Cardiac muscle cell (in vitro differentiated cells and primary cell): Measurements from ENCODE around the gene PER3. TPM values are rescaled to one million over a fixed set of nuclear protein-coding genes. Genes with fewer than 3 reads are reported as not detected.

Experiments used
- DNase-seq, 2 donors: peaks; one replicate each; pipeline versions ENCODE4 v3.0.0 to v3.0.0-alpha.2; 2010 to 2017; ENCODE audit warnings: low read depth in 1 of 2, low spot score in 1 of 2
- H3K27ac ChIP-seq: fragments of 200-600 bp; sonication (generic); 2 replicates; pipeline ENCODE4 v1.5.1; 2016
- H3K27me3 ChIP-seq: fragments of 200-600 bp; sonication (generic); 2 replicates; pipeline ENCODE4 v1.6.0; 2016; ENCODE audit warnings: control low read depth
- H3K36me3 ChIP-seq: fragments of 200-600 bp; sonication (generic); 2 replicates; pipeline ENCODE4 v1.5.1; 2016; ENCODE audit warnings: control low read depth
- H3K4me1 ChIP-seq: fragments of 200-600 bp; sonication (generic); 2 replicates; pipeline ENCODE4 v1.8.1; 2017; ENCODE audit warnings: low read depth, mild to moderate bottlenecking, mixed run types
- H3K4me3 ChIP-seq: fragments of 200-600 bp; sonication (generic); 2 replicates; pipeline ENCODE4 v1.5.1; 2016; ENCODE audit warnings: mild to moderate bottlenecking
- H3K9me3 ChIP-seq: fragments of 200-600 bp; sonication (generic); 2 replicates; pipeline ENCODE4 v1.5.1; 2017; ENCODE audit warnings: low read depth, mild to moderate bottlenecking, control low read depth
- polyA plus RNA-seq: library from polyadenylated mRNA; unstranded; fragments of >200 nt; fragmentation: Nextera tagmentation; extraction: Ambion mirVana; gene quantifications from 2 replicates; pipeline ENCODE4 v1.2.1, GENCODE V29; 2016
- total RNA-seq: library from RNA; depleted of rRNA; stranded (reverse); fragments of >200 nt; gene quantifications from 2 replicates; pipeline ENCODE4 v1.2.3, GENCODE V29; 2016
- TF ChIP-seq, protein P1 (sequence below): IDR thresholded peaks from 2 replicates; pipeline ENCODE4 v1.5.1; 2012; ENCODE audit warnings: low read depth, mild to moderate bottlenecking, low read length

PER3 gene
- total and polyA plus RNA-seq, 2 experiments from 2014 or later: 2.9 to 13.2 TPM

DNA sequence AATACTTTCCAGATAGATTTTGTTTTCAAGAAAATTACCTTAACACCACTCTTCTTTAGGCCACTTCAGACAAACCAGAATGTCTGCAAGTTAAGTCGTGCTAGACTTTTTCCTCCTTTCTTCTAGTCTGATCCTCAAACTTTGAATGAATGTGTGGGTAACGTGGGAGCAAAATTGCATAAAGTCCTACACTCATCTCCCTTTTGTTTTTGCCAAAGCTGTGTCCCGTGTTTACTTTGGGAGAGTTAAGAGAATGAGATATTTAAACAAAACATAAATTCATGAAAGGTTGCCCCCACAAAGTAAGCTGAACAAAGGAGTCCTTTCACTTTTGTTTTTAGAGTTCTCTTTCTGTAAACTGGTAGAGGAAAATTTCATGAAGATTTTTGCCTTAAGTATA lies 29.9 kb upstream of the PER3 start:
- Histone ChIP-seq H3K36me3 (no peaks in the 10 kb centered on the region), H3K4me1 (peaks cover 3% of the 10 kb centered on the region), H3K27ac (no peak overlapping the region), H3K27me3 (no peaks in the 10 kb centered on the region), H3K9me3 (no peaks in the 10 kb centered on the region), H3K4me3 (no peak overlapping the region)
- no peak for DNase-seq
- TF ChIP-seq, protein P1, sequence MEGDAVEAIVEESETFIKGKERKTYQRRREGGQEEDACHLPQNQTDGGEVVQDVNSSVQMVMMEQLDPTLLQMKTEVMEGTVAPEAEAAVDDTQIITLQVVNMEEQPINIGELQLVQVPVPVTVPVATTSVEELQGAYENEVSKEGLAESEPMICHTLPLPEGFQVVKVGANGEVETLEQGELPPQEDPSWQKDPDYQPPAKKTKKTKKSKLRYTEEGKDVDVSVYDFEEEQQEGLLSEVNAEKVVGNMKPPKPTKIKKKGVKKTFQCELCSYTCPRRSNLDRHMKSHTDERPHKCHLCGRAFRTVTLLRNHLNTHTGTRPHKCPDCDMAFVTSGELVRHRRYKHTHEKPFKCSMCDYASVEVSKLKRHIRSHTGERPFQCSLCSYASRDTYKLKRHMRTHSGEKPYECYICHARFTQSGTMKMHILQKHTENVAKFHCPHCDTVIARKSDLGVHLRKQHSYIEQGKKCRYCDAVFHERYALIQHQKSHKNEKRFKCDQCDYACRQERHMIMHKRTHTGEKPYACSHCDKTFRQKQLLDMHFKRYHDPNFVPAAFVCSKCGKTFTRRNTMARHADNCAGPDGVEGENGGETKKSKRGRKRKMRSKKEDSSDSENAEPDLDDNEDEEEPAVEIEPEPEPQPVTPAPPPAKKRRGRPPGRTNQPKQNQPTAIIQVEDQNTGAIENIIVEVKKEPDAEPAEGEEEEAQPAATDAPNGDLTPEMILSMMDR: no peak

DNA sequence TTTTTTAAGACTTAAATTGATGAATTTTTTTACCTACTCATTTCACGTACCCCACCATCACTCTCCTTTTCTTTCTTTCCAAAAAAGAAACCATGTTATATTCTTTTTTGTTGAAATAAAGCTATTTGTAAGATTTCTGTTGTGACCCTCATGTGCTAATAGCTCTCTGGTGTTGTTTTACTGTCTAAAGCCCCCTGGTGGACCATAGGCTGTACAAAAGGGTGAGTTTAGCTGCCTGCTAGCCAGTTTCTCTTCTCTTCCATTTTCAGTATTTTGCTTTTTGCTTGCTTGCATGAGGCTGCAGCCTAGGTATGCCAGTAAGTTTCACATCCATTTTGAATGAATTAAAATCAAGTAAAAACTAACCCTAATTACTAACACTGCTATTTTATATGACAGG lies 28.6 kb upstream of the PER3 start:
- Histone ChIP-seq H3K4me3 (no peak overlapping the region), H3K9me3 (no peaks in the 10 kb centered on the region)
- peak; percentile 18 to 27 for DNase-seq

DNA sequence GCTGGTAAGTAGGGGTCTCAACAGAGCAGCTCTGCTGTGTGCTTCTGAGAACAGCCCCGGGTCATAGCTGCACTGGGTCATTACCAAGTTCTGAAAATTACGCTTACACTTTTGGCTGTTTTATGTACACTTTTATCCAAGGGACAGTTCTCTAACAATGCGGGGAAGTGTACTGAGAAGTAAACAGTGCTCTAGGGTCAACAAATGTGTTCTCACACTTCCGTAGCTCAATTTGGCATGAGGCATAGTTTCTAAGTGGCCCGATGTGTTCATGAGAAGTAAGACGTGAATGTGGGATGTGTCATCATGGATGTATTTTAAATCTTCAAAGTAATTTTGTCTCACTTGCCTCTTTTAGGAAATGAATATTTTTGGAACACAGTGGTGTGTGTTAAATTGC lies 23.8 kb upstream of the PER3 start:
- Histone ChIP-seq H3K4me1 (no peaks in the 10 kb centered on the region), H3K36me3 (no peaks in the 10 kb centered on the region), H3K9me3 (no peaks in the 10 kb centered on the region), H3K27ac (no peak overlapping the region), H3K4me3 (no peak overlapping the region), H3K27me3 (no peaks in the 10 kb centered on the region)
- TF ChIP-seq, protein P1: no peak
- no peak for DNase-seq

More for the DNA sequence above, 28.6 kb upstream of the PER3 start:
- Histone ChIP-seq H3K4me1 (peaks cover 3% of the 10 kb centered on the region), H3K27ac (no peak overlapping the region), H3K36me3 (no peaks in the 10 kb centered on the region), H3K27me3 (no peaks in the 10 kb centered on the region)
- TF ChIP-seq, protein P1: peak; percentile 39

DNA sequence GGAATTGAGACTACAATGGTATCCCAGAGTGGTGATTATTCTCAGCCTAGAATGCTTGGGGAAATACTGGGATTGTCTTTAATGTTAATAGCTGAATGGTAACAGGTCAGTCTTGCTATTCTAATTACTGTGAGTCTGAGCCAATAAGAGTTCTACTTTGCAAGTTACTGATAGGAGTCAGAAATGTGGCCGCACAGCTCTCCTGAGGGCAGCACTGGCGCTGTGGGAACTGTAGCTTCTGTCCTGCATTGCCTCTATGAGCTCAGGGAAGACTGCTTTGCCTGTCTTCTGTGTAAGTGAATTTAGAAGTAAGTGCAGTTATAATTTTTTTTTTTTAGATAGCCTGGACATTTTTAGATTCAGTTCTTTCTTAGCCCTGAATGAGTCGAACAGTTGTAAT lies 23.0 kb upstream of the PER3 start:
- Histone ChIP-seq H3K27me3 (no peaks in the 10 kb centered on the region), H3K4me1 (no peaks in the 10 kb centered on the region), H3K9me3 (no peaks in the 10 kb centered on the region), H3K36me3 (no peaks in the 10 kb centered on the region), H3K4me3 (no peak overlapping the region), H3K27ac (no peak overlapping the region)
- no peak for DNase-seq
- TF ChIP-seq, protein P1: no peak

DNA sequence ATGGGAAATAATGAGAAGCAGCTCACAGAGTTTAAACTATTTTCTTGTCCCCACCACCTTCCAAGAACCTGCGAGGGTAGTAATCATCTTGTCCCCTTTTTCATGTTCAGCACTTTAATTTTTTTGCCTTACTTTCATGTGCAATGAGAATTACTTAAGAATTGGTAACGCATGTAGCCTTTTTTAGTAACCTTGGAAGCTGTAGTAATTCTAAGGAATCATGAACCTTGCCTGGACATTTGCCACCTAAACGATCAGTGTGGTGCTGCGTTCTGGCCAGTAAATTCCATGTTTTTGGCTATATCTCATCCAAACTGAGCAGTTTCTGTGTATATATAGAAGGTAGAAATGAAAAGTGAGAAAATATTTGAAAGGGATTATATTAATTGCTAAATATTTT lies 16.9 kb upstream of the PER3 start:
- no peak for DNase-seq
- no peaks in the 10 kb centered on the region for H3K36me3 ChIP-seq
- no peak overlapping the region for H3K4me3 ChIP-seq
- TF ChIP-seq, protein P1: no peak
- H3K27me3 ChIP-seq: no peaks in the 10 kb centered on the region
- no peak overlapping the region for H3K27ac ChIP-seq
- H3K4me1 ChIP-seq: no peaks in the 10 kb centered on the region
- no peaks in the 10 kb centered on the region for H3K9me3 ChIP-seq

DNA sequence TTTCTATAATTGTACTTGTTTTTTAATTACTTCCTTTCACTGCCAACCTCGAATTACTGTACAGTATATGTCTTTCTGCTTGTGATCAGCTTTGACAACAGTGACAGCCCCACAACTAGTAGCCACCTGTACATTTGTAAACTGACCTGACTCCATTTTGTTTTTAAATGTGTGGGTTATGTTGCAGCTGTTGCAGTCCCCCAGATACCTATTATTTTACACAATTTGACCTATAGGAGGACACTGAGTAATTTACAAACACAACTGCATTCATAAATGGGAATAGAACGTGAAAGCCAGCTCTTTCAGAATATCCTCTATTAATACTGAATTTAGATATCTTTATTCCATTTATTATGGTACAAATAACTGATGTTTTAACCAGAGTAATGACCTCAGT lies 15.5 kb upstream of the PER3 start:
- Histone ChIP-seq H3K27me3 (no peaks in the 10 kb centered on the region), H3K4me3 (no peak overlapping the region), H3K9me3 (no peaks in the 10 kb centered on the region), H3K4me1 (no peaks in the 10 kb centered on the region), H3K36me3 (peaks cover 3% of the 10 kb centered on the region), H3K27ac (no peak overlapping the region)
- DNase-seq: no peak
- TF ChIP-seq, protein P1: no peak
